Glutamatergic neuron (in vitro differentiated cells): ENCODE data around the gene WHAMM. TPM values are rescaled to one million over a fixed set of nuclear protein-coding genes. Genes with fewer than 3 reads are reported as not detected.

ENCODE experiments used
- DNase-seq: peaks from one replicate; pipeline ENCODE4 v3.0.0; 2022
- H3K27ac Mint-ChIP-seq: one replicate; pipeline ENCODE4 v1.8.0; 2020; ENCODE audit warnings: mild to moderate bottlenecking, mixed read lengths, inconsistent platforms; ENCODE audit not compliant: unreplicated experiment
- H3K27me3 Mint-ChIP-seq: one replicate; pipeline ENCODE4 v1.8.0; 2020; ENCODE audit warnings: mild to moderate bottlenecking, moderate library complexity, mixed read lengths, inconsistent platforms; ENCODE audit not compliant: unreplicated experiment
- H3K36me3 Mint-ChIP-seq: one replicate; pipeline ENCODE4 v1.8.0; 2020; ENCODE audit warnings: mild to moderate bottlenecking, mixed read lengths, inconsistent platforms; ENCODE audit not compliant: unreplicated experiment
- H3K4me1 Mint-ChIP-seq: one replicate; pipeline ENCODE4 v1.8.0; 2020; ENCODE audit warnings: mild to moderate bottlenecking, low read depth, mixed read lengths, inconsistent platforms; ENCODE audit not compliant: unreplicated experiment
- H3K4me3 Mint-ChIP-seq: one replicate; pipeline ENCODE4 v1.8.0; 2020; ENCODE audit warnings: mild to moderate bottlenecking, mixed read lengths, inconsistent platforms; ENCODE audit not compliant: unreplicated experiment
- H3K9me3 Mint-ChIP-seq: one replicate; pipeline ENCODE4 v1.8.0; 2020; ENCODE audit warnings: mild to moderate bottlenecking, moderate library complexity, mixed read lengths, inconsistent platforms; ENCODE audit not compliant: unreplicated experiment
- total RNA-seq: library from RNA; stranded (reverse); fragmentation: NEBNext Ultra II Directional; extraction: Animal tissue kit (Norgen Biotek cat#: 25700); gene quantifications from one replicate; pipeline ENCODE4 v1.2.1, GENCODE V29; 2021; ENCODE audit not compliant: unreplicated experiment
- TF ChIP-seq, protein P1 (sequence below): fragments of 200-600 bp; sonication (generic); IDR thresholded peaks from one replicate; pipeline ENCODE4 v1.5.0; 2021; ENCODE audit not compliant: partially characterized antibody, unreplicated experiment

Gene WHAMM
- total RNA-seq, 1 donor from 2014 or later, result 4.2 TPM

DNA sequence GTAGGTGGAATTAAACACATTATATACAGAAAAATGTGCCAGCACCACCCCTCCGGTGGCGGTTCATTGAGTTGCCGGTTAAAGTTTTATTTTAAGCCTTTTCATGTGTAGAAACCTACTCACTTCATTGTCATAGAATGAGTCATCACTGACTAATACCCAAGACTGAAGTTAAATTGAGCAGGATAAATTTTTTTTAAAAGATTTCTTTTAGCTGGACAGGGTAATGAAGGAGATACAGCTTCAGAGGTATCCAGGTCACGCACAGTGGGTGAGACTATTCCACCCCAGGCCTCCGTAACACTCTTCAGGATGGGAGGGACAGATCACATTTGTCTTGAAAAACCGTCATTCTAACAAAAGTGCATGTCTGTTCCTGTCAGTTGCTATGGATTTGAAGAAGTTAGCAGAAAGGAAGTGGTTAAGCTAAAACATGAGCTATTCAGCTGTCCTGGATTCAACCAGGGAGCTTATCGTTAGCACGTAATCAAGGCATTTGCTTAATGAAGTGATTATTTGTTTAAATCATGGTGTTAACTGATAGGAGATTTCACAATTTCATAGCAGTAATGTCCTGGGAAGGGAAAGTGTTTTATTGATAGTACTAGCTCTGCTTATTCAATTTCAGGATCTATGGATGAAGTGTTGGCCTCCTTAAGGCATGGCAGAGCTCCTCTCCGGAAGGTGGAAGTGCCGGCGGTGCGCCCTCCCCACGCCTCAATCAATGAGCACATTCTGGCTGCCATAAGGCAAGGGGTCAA is 23.4 kb downstream of the WHAMM start:
- H3K4me3 Mint-ChIP-seq, result no peak overlapping the region
- H3K36me3 Mint-ChIP-seq, result peaks cover 7% of the 10 kb centered on the region
- H3K27me3 Mint-ChIP-seq, result no peaks in the 10 kb centered on the region
- H3K4me1 Mint-ChIP-seq, result no peaks in the 10 kb centered on the region
- DNase-seq, result no peak
- peaks cover 2% of the 10 kb centered on the region for H3K9me3 Mint-ChIP-seq
- no peak overlapping the region for H3K27ac Mint-ChIP-seq
- TF ChIP-seq, protein P1, sequence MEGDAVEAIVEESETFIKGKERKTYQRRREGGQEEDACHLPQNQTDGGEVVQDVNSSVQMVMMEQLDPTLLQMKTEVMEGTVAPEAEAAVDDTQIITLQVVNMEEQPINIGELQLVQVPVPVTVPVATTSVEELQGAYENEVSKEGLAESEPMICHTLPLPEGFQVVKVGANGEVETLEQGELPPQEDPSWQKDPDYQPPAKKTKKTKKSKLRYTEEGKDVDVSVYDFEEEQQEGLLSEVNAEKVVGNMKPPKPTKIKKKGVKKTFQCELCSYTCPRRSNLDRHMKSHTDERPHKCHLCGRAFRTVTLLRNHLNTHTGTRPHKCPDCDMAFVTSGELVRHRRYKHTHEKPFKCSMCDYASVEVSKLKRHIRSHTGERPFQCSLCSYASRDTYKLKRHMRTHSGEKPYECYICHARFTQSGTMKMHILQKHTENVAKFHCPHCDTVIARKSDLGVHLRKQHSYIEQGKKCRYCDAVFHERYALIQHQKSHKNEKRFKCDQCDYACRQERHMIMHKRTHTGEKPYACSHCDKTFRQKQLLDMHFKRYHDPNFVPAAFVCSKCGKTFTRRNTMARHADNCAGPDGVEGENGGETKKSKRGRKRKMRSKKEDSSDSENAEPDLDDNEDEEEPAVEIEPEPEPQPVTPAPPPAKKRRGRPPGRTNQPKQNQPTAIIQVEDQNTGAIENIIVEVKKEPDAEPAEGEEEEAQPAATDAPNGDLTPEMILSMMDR, result no peak

DNA sequence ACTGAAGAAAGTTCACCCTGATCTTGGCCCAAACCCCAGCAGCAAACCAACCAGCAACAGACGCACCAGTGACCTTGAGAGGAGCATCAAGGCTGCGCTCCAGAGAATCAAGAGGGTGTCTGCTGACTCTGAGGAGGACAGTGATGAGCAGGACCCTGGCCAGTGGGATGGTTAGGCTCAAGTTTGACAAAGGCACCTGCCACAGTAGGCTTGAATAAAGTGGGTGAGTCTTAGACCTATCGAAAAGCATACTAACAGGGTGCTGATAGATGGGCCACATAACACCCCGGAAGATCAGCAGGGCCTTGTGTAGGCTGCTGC is 23.9 kb downstream of the WHAMM start:
- Mint-ChIP-seq H3K4me1 (no peaks in the 10 kb centered on the region), H3K27me3 (no peaks in the 10 kb centered on the region), H3K4me3 (no peak overlapping the region), H3K27ac (no peak overlapping the region), H3K36me3 (peaks cover 7% of the 10 kb centered on the region), H3K9me3 (peaks cover 2% of the 10 kb centered on the region)
- TF ChIP-seq, protein P1, result no peak
- DNase-seq, result no peak

DNA sequence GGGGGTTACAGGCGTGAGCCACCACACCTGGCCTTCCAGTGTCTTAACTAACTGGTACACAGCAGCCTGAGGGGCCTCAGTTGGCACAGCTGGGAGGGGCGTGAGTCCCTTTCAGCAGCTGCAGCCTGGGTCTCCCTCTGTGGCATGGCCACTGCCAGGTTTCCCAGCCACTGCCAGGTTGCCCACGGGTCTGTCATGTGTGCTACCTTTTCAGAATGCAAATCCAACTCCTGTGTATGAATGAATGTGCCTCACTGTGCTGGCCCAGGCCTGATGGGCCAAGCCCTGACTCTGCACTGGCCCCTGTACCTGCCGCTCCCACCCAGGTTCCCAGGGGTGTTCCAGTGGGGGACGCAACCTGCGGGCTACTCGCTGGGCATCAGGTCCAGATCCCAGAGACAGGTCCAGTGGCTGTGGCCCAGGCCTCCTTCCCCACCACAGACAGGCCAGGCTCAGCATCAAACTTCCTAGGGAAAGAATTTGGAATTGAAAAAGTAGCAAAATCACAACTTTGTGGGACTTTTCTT is 26.0 kb downstream of the WHAMM start:
- Mint-ChIP-seq H3K4me3 (no peak overlapping the region), H3K4me1 (no peaks in the 10 kb centered on the region), H3K9me3 (no peaks in the 10 kb centered on the region), H3K27me3 (no peaks in the 10 kb centered on the region), H3K36me3 (peaks cover 7% of the 10 kb centered on the region), H3K27ac (no peak overlapping the region)
- no peak for DNase-seq
- TF ChIP-seq, protein P1, result no peak

DNA sequence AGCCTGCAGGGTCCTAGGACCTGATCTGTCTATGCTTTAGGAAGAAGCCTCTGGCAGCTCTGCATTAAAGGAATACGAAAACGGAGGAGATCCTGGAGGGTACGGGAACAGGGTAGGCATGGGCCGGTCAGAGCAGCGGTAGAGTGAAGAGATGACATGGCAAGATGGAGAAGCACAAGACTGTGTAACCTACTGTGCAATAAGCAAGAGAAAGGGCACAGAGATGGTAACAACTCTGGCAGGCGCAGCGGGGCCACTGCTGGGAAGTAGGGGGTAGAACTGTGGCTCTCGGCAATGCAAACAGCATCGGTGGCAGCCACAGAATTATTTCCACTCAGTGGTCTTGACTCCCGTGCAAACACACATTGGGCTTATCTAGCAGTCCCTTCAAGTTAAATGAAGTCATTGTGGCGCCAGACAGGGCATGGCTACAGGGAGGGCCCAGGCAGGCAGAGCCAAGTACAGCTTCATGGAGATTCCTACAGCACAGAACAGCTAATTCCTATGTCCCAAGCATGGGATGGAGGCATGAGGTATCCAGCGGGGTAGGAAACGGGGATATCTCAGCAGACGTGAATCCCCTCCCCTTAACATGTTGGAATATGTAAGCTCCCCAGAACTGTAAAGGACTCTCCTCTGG is 28.8 kb downstream of the WHAMM start:
- H3K27ac Mint-ChIP-seq, result no peak overlapping the region
- TF ChIP-seq, protein P1, result no peak
- no peaks in the 10 kb centered on the region for H3K27me3 Mint-ChIP-seq
- no peak for DNase-seq
- H3K9me3 Mint-ChIP-seq, result peaks cover 2% of the 10 kb centered on the region
- H3K4me3 Mint-ChIP-seq, result no peak overlapping the region
- H3K36me3 Mint-ChIP-seq, result peaks cover 7% of the 10 kb centered on the region
- no peaks in the 10 kb centered on the region for H3K4me1 Mint-ChIP-seq

DNA sequence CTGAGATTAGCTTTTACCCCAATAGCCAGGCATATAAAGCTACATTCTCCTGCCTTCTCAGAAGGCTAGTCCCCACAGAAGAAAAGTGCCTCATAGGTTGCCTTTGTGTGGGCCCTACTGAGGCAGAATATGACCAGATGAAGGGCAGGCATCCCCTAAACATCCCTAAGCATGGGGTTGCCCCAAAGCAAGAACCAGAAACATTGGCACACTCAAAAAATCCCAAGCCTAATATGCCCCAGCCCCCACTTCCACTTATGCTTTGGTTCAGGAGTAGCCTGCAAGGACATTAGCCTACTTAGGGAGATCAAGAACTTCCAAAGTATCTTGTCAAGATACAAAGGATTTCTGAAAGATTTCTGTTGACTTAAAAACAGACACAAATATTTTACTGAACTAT is 29.7 kb downstream of the WHAMM start:
- peaks cover 10% of the 10 kb centered on the region for H3K36me3 Mint-ChIP-seq
- TF ChIP-seq, protein P1, result no peak
- DNase-seq, result no peak
- H3K9me3 Mint-ChIP-seq, result peaks cover 2% of the 10 kb centered on the region
- no peak overlapping the region for H3K4me3 Mint-ChIP-seq
- no peaks in the 10 kb centered on the region for H3K4me1 Mint-ChIP-seq
- H3K27ac Mint-ChIP-seq, result no peak overlapping the region
- no peaks in the 10 kb centered on the region for H3K27me3 Mint-ChIP-seq
